ENCODE data around the gene JMJD8. TPM values are rescaled to one million over a fixed set of nuclear protein-coding genes. Genes with fewer than 3 reads are reported as not detected.
A peak's percentile ranks its signal among the peaks of the same experiment; 100 is the strongest.

The JMJD8 gene
- total and polyA plus RNA-seq, 10 of the 15 experiments (the other 5 are each of a cell fraction or from before 2014, with no cell fraction given): 1.00 to 50.4 (median 30.7) TPM

- TF ChIP-seq ZNF687 (IDR thresholded peaks at IDR 0.05): 0 out of 2 replicates have a peak, but pooled peaks have one; percentile 79
- TF ChIP-seq HDAC6 (IDR thresholded peaks at IDR 0.05; ENCODE audit: unreplicated experiment): no peak
- peak; percentile 49 to 69 for TF ChIP-seq IKZF2 (IDR thresholded peaks at IDR 0.05)
- peak; percentile 96 to 99 for TF ChIP-seq BHLHE40 (IDR thresholded peaks at IDR 0.05; ENCODE audit: borderline replicate concordance in 1 of 2, low read depth in 2 of 2, low read length in 1 of 2)
- no peak for TF ChIP-seq KAT2A (conservative IDR thresholded peaks at IDR 0.05; ENCODE audit: control insufficient read depth, low read depth, low read length)
- TF ChIP-seq, protein P1, sequence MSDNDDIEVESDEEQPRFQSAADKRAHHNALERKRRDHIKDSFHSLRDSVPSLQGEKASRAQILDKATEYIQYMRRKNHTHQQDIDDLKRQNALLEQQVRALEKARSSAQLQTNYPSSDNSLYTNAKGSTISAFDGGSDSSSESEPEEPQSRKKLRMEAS (IDR thresholded peaks at IDR 0.05; ENCODE audit: low read depth, low read length): peak; percentile 66
- peak in 1 of 2 experiments; percentile 51; a peak in 1 of 3 replicates for TF ChIP-seq EGR1 (IDR thresholded peaks at IDR 0.05; ENCODE audit: borderline replicate concordance in 1 of 2, low read depth in 2 of 2, low read length in 2 of 2)
- TF ChIP-seq PML (IDR thresholded peaks at IDR 0.05; ENCODE audit: low read length): peak; percentile 76; the same call in 1 of the 2 replicates
- TF ChIP-seq FOXM1 (IDR thresholded peaks at IDR 0.05; ENCODE audit: low read depth, low read length): no peak
- peak; percentile 96 for TF ChIP-seq SREBF2 (IDR thresholded peaks at IDR 0.05; ENCODE audit: low read length)
- no peak for TF ChIP-seq CUX1 (IDR thresholded peaks at IDR 0.05; ENCODE audit: insufficient replicate concordance, low read depth, low read length)
- TF ChIP-seq, protein P2, sequence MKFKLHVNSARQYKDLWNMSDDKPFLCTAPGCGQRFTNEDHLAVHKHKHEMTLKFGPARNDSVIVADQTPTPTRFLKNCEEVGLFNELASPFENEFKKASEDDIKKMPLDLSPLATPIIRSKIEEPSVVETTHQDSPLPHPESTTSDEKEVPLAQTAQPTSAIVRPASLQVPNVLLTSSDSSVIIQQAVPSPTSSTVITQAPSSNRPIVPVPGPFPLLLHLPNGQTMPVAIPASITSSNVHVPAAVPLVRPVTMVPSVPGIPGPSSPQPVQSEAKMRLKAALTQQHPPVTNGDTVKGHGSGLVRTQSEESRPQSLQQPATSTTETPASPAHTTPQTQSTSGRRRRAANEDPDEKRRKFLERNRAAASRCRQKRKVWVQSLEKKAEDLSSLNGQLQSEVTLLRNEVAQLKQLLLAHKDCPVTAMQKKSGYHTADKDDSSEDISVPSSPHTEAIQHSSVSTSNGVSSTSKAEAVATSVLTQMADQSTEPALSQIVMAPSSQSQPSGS (IDR thresholded peaks at IDR 0.05; ENCODE audit: low read length): no peak
- TF ChIP-seq SMAD1 (IDR thresholded peaks at IDR 0.05; ENCODE audit: low read depth, partially characterized antibody): no peak
- no peak for TF ChIP-seq CHD4 (IDR thresholded peaks at IDR 0.05)
- no peak for TF ChIP-seq STAT3 (IDR thresholded peaks at IDR 0.05; ENCODE audit: low read depth, low read length)
- peak; percentile 76 for TF ChIP-seq CHD2 (IDR thresholded peaks at IDR 0.05; ENCODE audit: borderline replicate concordance, low read depth, low read length)
These were observed 47.7 kb downstream of the JMJD8 start, which contains the start of gene METTL26 (continued) for GRCh38 chr16:636206-637080.
